OCI-LY7 (cell line): Measurements from ENCODE around the gene GLIS1. TPM values are rescaled to one million over a fixed set of nuclear protein-coding genes. Genes with fewer than 3 reads are reported as not detected.

ENCODE experiments used
- BruUV-seq: library from RNA; stranded (reverse); fragments of 400-500 nt; replicated peaks from 2 replicates; lab custom pipeline; 2021; lab: Mats Ljungman, UMichigan
- CTCF ChIA-PET: fragments of 300-600 bp; sonication (Branson Sonifier 250); formaldehyde crosslinking; loops from one replicate; lab custom pipeline; 2022; ENCODE audit warnings: antibody characterized with exemption; ENCODE audit not compliant: unreplicated experiment; lab: Charles Lee
- POLR2A ChIA-PET: fragments of 300-600 bp; sonication (Branson Sonifier 250); formaldehyde crosslinking; loops from one replicate; lab custom pipeline; 2022; ENCODE audit warnings: antibody characterized with exemption; lab: Charles Lee
- DNase-seq: peaks from one replicate; pipeline ENCODE4 v3.0.0-alpha.2; 2015; ENCODE audit warnings: low spot score
- H2AFZ ChIP-seq: fragments of 200-600 bp; sonication (generic), shearing (Covaris generic); 2 replicates; pipeline ENCODE4 v1.6.1; 2014; ENCODE audit warnings: mild to moderate bottlenecking, antibody characterized with exemption, low read length, moderate library complexity
- H3K27ac ChIP-seq: fragments of 200-600 bp; sonication (generic); 2 replicates; pipeline ENCODE4 v1.5.1; 2014; ENCODE audit warnings: mixed run types, low read depth, mild to moderate bottlenecking, moderate library complexity, low read length, inconsistent platforms; ENCODE audit not compliant: poor library complexity, severe bottlenecking
- H3K36me3 ChIP-seq: fragments of 200-600 bp; sonication (generic); 2 replicates; pipeline ENCODE4 v1.6.1; 2014; ENCODE audit warnings: mild to moderate bottlenecking, antibody characterized with exemption, low read length, moderate library complexity, mixed read lengths; ENCODE audit not compliant: insufficient read depth
- H3K4me1 ChIP-seq: fragments of 200-600 bp; sonication (generic); 2 replicates; pipeline ENCODE4 v1.5.1; 2014; ENCODE audit warnings: mild to moderate bottlenecking, low read length; ENCODE audit not compliant: insufficient read depth, poor library complexity, severe bottlenecking
- H3K4me2 ChIP-seq: fragments of 200-600 bp; sonication (generic); 2 replicates; pipeline ENCODE4 v1.6.1; 2014; ENCODE audit warnings: mild to moderate bottlenecking, low read length
- H3K4me3 ChIP-seq: fragments of 200-600 bp; sonication (generic); 2 replicates; pipeline ENCODE4 v1.5.1; 2014; ENCODE audit warnings: mild to moderate bottlenecking, low read depth, low read length; ENCODE audit not compliant: poor library complexity, severe bottlenecking
- H3K79me2 ChIP-seq: fragments of 200-600 bp; sonication (generic); 2 replicates; pipeline ENCODE4 v1.6.1; 2016; ENCODE audit warnings: low read depth, mild to moderate bottlenecking, low read length, moderate library complexity, mixed read lengths; ENCODE audit not compliant: insufficient read depth
- H3K9me2 ChIP-seq: fragments of 200-600 bp; sonication (generic); 2 replicates; pipeline ENCODE4 v1.6.1; 2016; ENCODE audit warnings: mild to moderate bottlenecking, low read length, mixed read lengths; ENCODE audit not compliant: insufficient read depth
- H3K9me3 ChIP-seq: fragments of 200-600 bp; sonication (generic); 2 replicates; pipeline ENCODE4 v1.6.1; 2014; ENCODE audit warnings: mild to moderate bottlenecking, mixed run types, low read length, mixed read lengths
- H4K20me1 ChIP-seq: fragments of 200-600 bp; sonication (generic); 2 replicates; pipeline ENCODE4 v1.6.1; 2014; ENCODE audit warnings: mild to moderate bottlenecking, antibody characterized with exemption, low read length, moderate library complexity, mixed read lengths; ENCODE audit not compliant: insufficient read depth
- EZH2phosphoT487 ChIP-seq: fragments of 200-600 bp; sonication (generic); IDR thresholded peaks from 2 replicates; pipeline ENCODE4 v1.6.1; 2018; ENCODE audit warnings: low read depth, borderline replicate concordance, mild to moderate bottlenecking, mixed run types, antibody characterized with exemption, low read length, moderate library complexity, mixed read lengths
- intact Hi-C: fragments of 100-400 bp; cut with micrococcal nuclease; formaldehyde crosslinking; loops from one replicate; pipeline ENCODE4 v1.10.0; 2022; ENCODE audit not compliant: unreplicated experiment
- total RNA-seq, 2 experiments: library from RNA; depleted of rRNA in 1 of 2; stranded (reverse); fragments of >200 nt in 1 of 2; shearing (Covaris generic) in 1 of 2; gene quantifications; 2 replicates each; pipeline ENCODE4 v1.2.3, GENCODE V29; 2014 to 2022
- TF ChIP-seq, protein P1 (sequence below): fragments of 200-600 bp; sonication (generic); conservative IDR thresholded peaks from 2 replicates; pipeline ENCODE4 v1.5.1; 2014; ENCODE audit warnings: mild to moderate bottlenecking, antibody characterized with exemption, low read length, moderate library complexity, mixed read lengths

The GLIS1 gene
- total RNA-seq, 2 experiments from 2014 or later: not detected

DNA sequence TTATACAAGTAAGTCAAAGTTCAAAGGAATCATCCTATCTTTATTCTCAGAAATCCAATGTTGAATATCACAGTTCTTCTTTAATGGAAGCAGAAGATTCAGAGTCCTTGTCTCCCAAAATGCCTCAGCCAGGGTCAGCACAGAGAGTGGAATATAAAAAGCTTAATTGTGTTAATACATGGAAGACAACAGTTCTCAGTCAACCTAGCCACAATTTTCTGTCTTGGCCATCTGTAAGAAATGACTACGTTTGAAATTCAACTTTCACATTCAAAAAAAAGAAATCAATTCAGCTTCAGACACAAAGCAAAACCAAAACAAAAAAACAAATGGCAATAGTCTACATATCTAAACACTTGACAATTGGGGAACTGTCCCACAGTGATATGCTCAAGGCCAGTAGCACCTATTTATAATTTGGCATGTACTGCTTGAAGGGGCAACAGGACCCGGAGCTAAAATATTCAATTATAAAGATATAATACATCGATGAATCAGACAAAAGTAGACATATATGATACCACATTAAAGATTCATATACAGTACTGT, 27.3 kb upstream of the GLIS1 start:
- no peak for DNase-seq
- peaks cover 74% of the 10 kb centered on the region for H3K36me3 ChIP-seq
- ChIA-PET CTCF (no interaction called here), POLR2A (no interaction called here)
- no peaks in the 10 kb centered on the region for H4K20me1 ChIP-seq
- no peaks in the 10 kb centered on the region for H3K79me2 ChIP-seq
- TF ChIP-seq EZH2phosphoT487: no peak
- TF ChIP-seq, protein P1, sequence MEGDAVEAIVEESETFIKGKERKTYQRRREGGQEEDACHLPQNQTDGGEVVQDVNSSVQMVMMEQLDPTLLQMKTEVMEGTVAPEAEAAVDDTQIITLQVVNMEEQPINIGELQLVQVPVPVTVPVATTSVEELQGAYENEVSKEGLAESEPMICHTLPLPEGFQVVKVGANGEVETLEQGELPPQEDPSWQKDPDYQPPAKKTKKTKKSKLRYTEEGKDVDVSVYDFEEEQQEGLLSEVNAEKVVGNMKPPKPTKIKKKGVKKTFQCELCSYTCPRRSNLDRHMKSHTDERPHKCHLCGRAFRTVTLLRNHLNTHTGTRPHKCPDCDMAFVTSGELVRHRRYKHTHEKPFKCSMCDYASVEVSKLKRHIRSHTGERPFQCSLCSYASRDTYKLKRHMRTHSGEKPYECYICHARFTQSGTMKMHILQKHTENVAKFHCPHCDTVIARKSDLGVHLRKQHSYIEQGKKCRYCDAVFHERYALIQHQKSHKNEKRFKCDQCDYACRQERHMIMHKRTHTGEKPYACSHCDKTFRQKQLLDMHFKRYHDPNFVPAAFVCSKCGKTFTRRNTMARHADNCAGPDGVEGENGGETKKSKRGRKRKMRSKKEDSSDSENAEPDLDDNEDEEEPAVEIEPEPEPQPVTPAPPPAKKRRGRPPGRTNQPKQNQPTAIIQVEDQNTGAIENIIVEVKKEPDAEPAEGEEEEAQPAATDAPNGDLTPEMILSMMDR: no peak
- no peak overlapping the region for H3K4me2 ChIP-seq
- intact Hi-C loops: no loop called here
- H3K4me3 ChIP-seq: no peak overlapping the region
- H3K4me1 ChIP-seq: no peaks in the 10 kb centered on the region
- no peaks in the 10 kb centered on the region for H3K9me2 ChIP-seq
- H3K9me3 ChIP-seq: no peaks in the 10 kb centered on the region
- no peak overlapping the region for H2AFZ ChIP-seq
- BruUV-seq: no TSS peak
- no peak overlapping the region for H3K27ac ChIP-seq

DNA sequence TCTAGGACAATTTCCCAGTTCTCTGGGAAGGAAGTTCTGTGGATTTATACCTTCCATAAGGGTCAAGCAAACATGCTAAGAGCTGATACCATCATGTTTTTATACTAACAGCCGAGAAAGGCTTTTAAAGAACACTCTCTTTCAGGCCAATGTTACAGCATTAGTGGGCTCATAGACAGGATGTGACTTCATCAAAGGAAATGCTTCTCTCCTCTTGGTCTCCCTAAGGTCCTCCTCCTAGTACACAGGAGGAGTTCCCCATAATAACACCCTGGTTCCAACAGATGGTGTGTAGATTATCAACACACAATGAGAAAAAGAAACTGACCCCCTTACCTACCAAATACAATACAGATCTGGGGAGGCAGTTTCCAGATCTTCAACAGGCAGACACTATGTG, 26.7 kb upstream of the GLIS1 start:
- POLR2A ChIA-PET: no interaction called here
- H3K27ac ChIP-seq: no peak overlapping the region
- intact Hi-C loops: no loop called here
- no peaks in the 10 kb centered on the region for H3K79me2 ChIP-seq
- CTCF ChIA-PET: no interaction called here
- TSS peak; percentile 33 for BruUV-seq
- H3K9me2 ChIP-seq: no peaks in the 10 kb centered on the region
- TF ChIP-seq EZH2phosphoT487: no peak
- no peaks in the 10 kb centered on the region for H3K4me1 ChIP-seq
- no peaks in the 10 kb centered on the region for H3K9me3 ChIP-seq
- H3K36me3 ChIP-seq: peaks cover 68% of the 10 kb centered on the region
- no peak overlapping the region for H2AFZ ChIP-seq
- no peak for DNase-seq
- H3K4me3 ChIP-seq: no peak overlapping the region
- H3K4me2 ChIP-seq: no peak overlapping the region
- H4K20me1 ChIP-seq: no peaks in the 10 kb centered on the region

DNA sequence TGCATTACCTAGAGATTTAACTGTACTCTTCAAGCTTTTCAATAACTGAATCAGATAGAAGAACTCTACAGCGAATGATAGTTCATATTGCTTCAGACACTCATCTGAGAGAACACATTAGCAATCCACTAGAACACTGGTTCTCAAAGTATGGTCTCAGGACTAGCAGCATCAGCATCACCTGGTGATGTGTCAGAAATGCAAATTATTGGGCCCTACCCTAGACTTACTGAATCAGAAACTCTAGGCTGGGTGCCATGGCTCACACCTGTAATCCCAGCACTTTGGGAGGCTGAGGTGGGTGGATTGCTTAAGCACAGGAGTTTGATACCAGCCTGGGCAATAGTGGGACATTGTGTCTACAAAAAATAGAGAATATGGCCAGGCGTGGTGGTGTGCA, 24.9 kb upstream of the GLIS1 start:
- Histone ChIP-seq H3K36me3 (peaks cover 53% of the 10 kb centered on the region), H3K9me2 (no peaks in the 10 kb centered on the region), H3K79me2 (no peaks in the 10 kb centered on the region), H3K9me3 (no peaks in the 10 kb centered on the region), H3K27ac (no peak overlapping the region), H3K4me3 (no peak overlapping the region), H4K20me1 (no peaks in the 10 kb centered on the region), H2AFZ (no peak overlapping the region), H3K4me1 (no peaks in the 10 kb centered on the region), H3K4me2 (no peak overlapping the region)
- no TSS peak for BruUV-seq
- POLR2A ChIA-PET: no interaction called here
- DNase-seq: no peak
- intact Hi-C loops: no loop called here
- CTCF ChIA-PET: no interaction called here
- TF ChIP-seq, protein P1: no peak
